IMR-90 (cell line): ENCODE measurements around the gene NDUFAF2.

Experiments used
- BHLHE40 ChIP-seq: fragments of 150-350 bp; IDR thresholded peaks from 2 replicates; pipeline ENCODE4 v1.6.1; 2016; ENCODE audit warnings: mild to moderate bottlenecking, low read depth, low read length
- CEBPB ChIP-seq: IDR thresholded peaks from 2 replicates; pipeline ENCODE4 v1.6.1; 2012; ENCODE audit warnings: low read depth, low read length, improper control_type of control experiment
- CHD1 ChIP-seq: IDR thresholded peaks from 2 replicates; pipeline ENCODE4 v1.6.1; 2012; ENCODE audit warnings: low read depth, low read length, improper control_type of control experiment
- CTCF ChIP-seq: conservative IDR thresholded peaks from 2 replicates; pipeline ENCODE4 v1.5.1; 2012; ENCODE audit warnings: mild to moderate bottlenecking, low read depth, low read length, improper control_type of control experiment
- ELK1 ChIP-seq: fragments of 150-350 bp; IDR thresholded peaks from 2 replicates; pipeline ENCODE4 v1.6.1; 2016; ENCODE audit warnings: low read depth, mild to moderate bottlenecking, low read length, moderate library complexity, borderline replicate concordance
- FOS ChIP-seq: fragments of 150-350 bp; IDR thresholded peaks from 2 replicates; pipeline ENCODE4 v1.6.1; 2016; ENCODE audit warnings: low read depth, low read length
- MAZ ChIP-seq: IDR thresholded peaks from 2 replicates; pipeline ENCODE4 v1.6.1; 2012; ENCODE audit warnings: low read depth, mild to moderate bottlenecking, low read length, improper control_type of control experiment, moderate library complexity, borderline replicate concordance
- MXI1 ChIP-seq: IDR thresholded peaks from 2 replicates; pipeline ENCODE4 v1.6.1; 2012; ENCODE audit warnings: low read depth, mild to moderate bottlenecking, low read length, moderate library complexity, borderline replicate concordance
- POLR2A ChIP-seq: IDR thresholded peaks from 2 replicates; pipeline ENCODE4 v1.6.1; 2012; ENCODE audit warnings: mild to moderate bottlenecking, low read depth, low read length
- RAD21 ChIP-seq: IDR thresholded peaks from 2 replicates; pipeline ENCODE4 v1.6.1; 2012; ENCODE audit warnings: low read length, improper control_type of control experiment
- RCOR1 ChIP-seq: IDR thresholded peaks from 2 replicates; pipeline ENCODE4 v1.6.1; 2012; ENCODE audit warnings: mild to moderate bottlenecking, low read length, improper control_type of control experiment; ENCODE audit not compliant: insufficient replicate concordance
- RFX5 ChIP-seq: IDR thresholded peaks from 2 replicates; pipeline ENCODE4 v1.8.0; 2012; ENCODE audit warnings: low read depth, mild to moderate bottlenecking, low read length, moderate library complexity
- SMC3 ChIP-seq: fragments of 150-350 bp; IDR thresholded peaks from 2 replicates; pipeline ENCODE4 v1.6.1; 2016; ENCODE audit warnings: low read depth, mild to moderate bottlenecking, antibody characterized with exemption, low read length, moderate library complexity
- USF2 ChIP-seq: fragments of 150-350 bp; IDR thresholded peaks from 2 replicates; pipeline ENCODE4 v1.6.1; 2017; ENCODE audit warnings: mild to moderate bottlenecking, antibody characterized with exemption, low read length, low read depth

GRCh38 chr5:61200582-61201155 is 255.7 kb downstream of the NDUFAF2 start:
- TF ChIP-seq CTCF (no peak), BHLHE40 (no peak), POLR2A (no peak), RFX5 (no peak), SMC3 (no peak), RAD21 (no peak), USF2 (no peak), CEBPB (no peak), FOS (no peak), RCOR1 (no peak), ELK1 (no peak), MAZ (no peak), CHD1 (no peak), MXI1 (no peak)
